CD4-positive, CD25-positive, alpha-beta regulatory T cell (primary cell): ENCODE measurements around the gene PRICKLE2. TPM values are rescaled to one million over a fixed set of nuclear protein-coding genes. Genes with fewer than 3 reads are reported as not detected.

ENCODE experiments used
- ATAC-seq, 2 donors: fragments of 150-1000 bp; cut with Tn5 transposase; one replicate each; pipeline ENCODE4 v1.10.0; 2021; ENCODE audit warnings: low read depth in 2 of 2, moderate number of reproducible peaks in 2 of 2, moderate library complexity in 1 of 2
- DNase-seq, 3 donors: peaks; one replicate each; pipeline versions ENCODE4 v3.0.0 to v3.0.0-alpha.2; 2012 to 2022; ENCODE audit warnings: mixed read lengths in 1 of 3
- H3K27ac ChIP-seq: one replicate; pipeline ENCODE4 v1.7.0; 2013; ENCODE audit warnings: mild to moderate bottlenecking, low read length; ENCODE audit not compliant: insufficient read depth, poor library complexity, severe bottlenecking
- H3K27me3 ChIP-seq: one replicate; pipeline ENCODE4 v1.7.0; 2013; ENCODE audit warnings: low read length; ENCODE audit not compliant: control insufficient read depth, insufficient read depth
- H3K36me3 ChIP-seq: one replicate; pipeline ENCODE4 v1.7.0; 2013; ENCODE audit warnings: mild to moderate bottlenecking, low read length, moderate library complexity; ENCODE audit not compliant: control insufficient read depth, insufficient read depth
- H3K4me1 ChIP-seq: 2 replicates; pipeline ENCODE4 v1.7.0; 2013; ENCODE audit warnings: mild to moderate bottlenecking, low read length; ENCODE audit not compliant: insufficient read depth, control insufficient read depth, poor library complexity, severe bottlenecking
- H3K4me3 ChIP-seq: one replicate; pipeline ENCODE4 v1.7.0; 2013; ENCODE audit warnings: low read depth, mild to moderate bottlenecking, low read length, moderate library complexity
- H3K9me3 ChIP-seq, 2 experiments: 1 replicate in 1 of 2; 2 replicates in 1 of 2; pipeline ENCODE4 v1.7.0; 2013; ENCODE audit warnings: low read length in 2 of 2, mild to moderate bottlenecking in 1 of 2, moderate library complexity in 1 of 2; ENCODE audit not compliant: control insufficient read depth in 2 of 2
- H3K27ac Mint-ChIP-seq, 3 donors: one replicate each; pipeline ENCODE4 v1.8.0; 2020 to 2022; ENCODE audit warnings: mild to moderate bottlenecking in 3 of 3, mixed read lengths in 3 of 3, moderate library complexity in 2 of 3
- H3K27me3 Mint-ChIP-seq: one replicate; pipeline ENCODE4 v1.8.0; 2022; ENCODE audit warnings: mild to moderate bottlenecking, mixed read lengths
- H3K36me3 Mint-ChIP-seq: one replicate; pipeline ENCODE4 v1.8.0; 2020; ENCODE audit warnings: mixed read lengths
- H3K4me1 Mint-ChIP-seq, 4 donors: one replicate each; pipeline ENCODE4 v1.8.0; 2020 to 2022; ENCODE audit warnings: mixed read lengths in 4 of 4, mild to moderate bottlenecking in 1 of 4
- H3K4me3 Mint-ChIP-seq, 4 donors: one replicate each; pipeline ENCODE4 v1.8.0; 2020 to 2022; ENCODE audit warnings: mild to moderate bottlenecking in 4 of 4, mixed read lengths in 4 of 4, moderate library complexity in 3 of 4
- H3K9me3 Mint-ChIP-seq, 7 donors: one replicate each; pipeline ENCODE4 v1.8.0; 2020 to 2022; ENCODE audit warnings: mixed read lengths in 7 of 7, mild to moderate bottlenecking in 3 of 7, moderate library complexity in 2 of 7
- polyA plus RNA-seq, 4 donors: library from polyadenylated mRNA; unstranded; fragments of 300-500 nt; fragmentation: Illumina TruSeq; gene quantifications; one replicate each; pipeline ENCODE4 v1.2.3, GENCODE V29; 2021
- total RNA-seq: library from RNA; stranded (reverse); gene quantifications from one replicate; pipeline ENCODE4 v1.2.3, GENCODE V29; 2022

The PRICKLE2 gene
- total and polyA plus RNA-seq, 5 donors from 2014 or later, result 0.15 TPM; not detected in 4

DNA sequence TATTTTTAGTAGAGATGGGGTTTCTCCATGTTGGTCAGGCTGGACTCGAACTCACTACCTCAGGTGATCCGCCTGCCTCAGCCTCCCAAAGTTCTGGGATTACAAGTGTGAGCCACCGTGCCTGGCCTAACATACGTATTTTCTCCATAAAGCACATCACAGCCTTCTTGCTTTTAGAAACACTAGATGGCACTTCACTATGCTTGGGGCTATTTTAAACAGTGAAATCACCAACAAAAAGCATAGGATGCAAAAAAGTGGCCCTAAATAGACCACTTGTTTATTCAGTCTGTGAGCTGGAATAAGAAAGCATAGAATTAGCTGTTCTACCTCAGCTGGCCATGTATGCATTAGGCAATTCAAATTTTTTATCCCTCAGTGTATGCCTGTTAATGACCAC, 46.0 kb downstream of the PRICKLE2 start:
- no peaks in the 10 kb centered on the region for H3K27me3 ChIP-seq
- ATAC-seq, result no peak
- H3K36me3 ChIP-seq, result no peaks in the 10 kb centered on the region
- no peaks in the 10 kb centered on the region for H3K9me3 ChIP-seq
- Mint-ChIP-seq H3K27ac (no peak overlapping the region), H3K4me1 (no peaks in the 10 kb centered on the region), H3K36me3 (no peaks in the 10 kb centered on the region), H3K4me3 (no peak overlapping the region), H3K27me3 (peaks cover 5% of the 10 kb centered on the region), H3K9me3 (peaks cover 0 to 7% (median 0%) of the 10 kb centered on the region in 7 donors)
- H3K4me3 ChIP-seq, result no peak overlapping the region
- no peaks in the 10 kb centered on the region for H3K4me1 ChIP-seq
- DNase-seq, result no peak
- H3K27ac ChIP-seq, result no peak overlapping the region

DNA sequence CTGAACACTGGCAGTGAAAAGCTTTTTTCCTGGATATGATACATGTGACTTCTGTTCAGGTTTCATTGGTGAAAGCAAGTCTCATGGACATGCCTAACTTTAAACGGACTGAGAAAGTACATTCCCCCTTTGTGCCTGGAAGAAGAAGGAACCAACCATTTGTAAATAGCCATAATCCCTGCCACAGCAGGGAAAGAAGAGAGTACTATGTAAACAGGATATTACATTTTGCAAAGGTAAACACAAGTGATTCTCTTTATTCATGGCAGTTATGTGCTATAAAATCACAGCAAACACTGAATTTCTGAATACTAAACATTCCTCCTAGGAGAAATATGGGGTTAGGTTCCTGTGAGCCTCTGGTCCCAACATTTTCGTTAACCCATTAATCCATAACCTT, 46.8 kb downstream of the PRICKLE2 start:
- DNase-seq (no peak), ATAC-seq (no peak)
- H3K27me3 ChIP-seq, result no peaks in the 10 kb centered on the region
- Mint-ChIP-seq H3K27me3 (peaks cover 5% of the 10 kb centered on the region), H3K4me3 (no peak overlapping the region), H3K9me3 (peaks cover 0 to 7% (median 1%) of the 10 kb centered on the region in 7 donors), H3K36me3 (no peaks in the 10 kb centered on the region), H3K4me1 (no peaks in the 10 kb centered on the region), H3K27ac (no peak overlapping the region)
- H3K36me3 ChIP-seq, result no peaks in the 10 kb centered on the region
- H3K27ac ChIP-seq, result no peak overlapping the region
- no peaks in the 10 kb centered on the region for H3K4me1 ChIP-seq
- no peaks in the 10 kb centered on the region for H3K9me3 ChIP-seq
- no peak overlapping the region for H3K4me3 ChIP-seq

- H3K27me3 ChIP-seq, result no peaks in the 10 kb centered on the region
- Mint-ChIP-seq H3K4me3 (no peak overlapping the region), H3K36me3 (no peaks in the 10 kb centered on the region), H3K9me3 (peaks cover 0 to 7% (median 1%) of the 10 kb centered on the region in 7 donors), H3K27ac (no peak overlapping the region), H3K27me3 (peaks cover 5% of the 10 kb centered on the region), H3K4me1 (no peaks in the 10 kb centered on the region)
- no peak for DNase-seq
- H3K9me3 ChIP-seq, result no peaks in the 10 kb centered on the region
- H3K4me1 ChIP-seq, result no peaks in the 10 kb centered on the region
- H3K4me3 ChIP-seq, result no peak overlapping the region
- H3K27ac ChIP-seq, result no peak overlapping the region
- no peaks in the 10 kb centered on the region for H3K36me3 ChIP-seq
- ATAC-seq, result no peak
Measured at GRCh38 chr3:64176461-64176996, 48.7 kb downstream of the PRICKLE2 start.

- peaks cover 0 to 7% (median 2%) of the 10 kb centered on the region in 7 donors for H3K9me3 Mint-ChIP-seq
- no peaks in the 10 kb centered on the region for H3K36me3 ChIP-seq
Measured at GRCh38 chr3:64174328-64174727, 50.9 kb downstream of the PRICKLE2 start.

GRCh38 chr3:64173563-64173962, 51.7 kb downstream of the PRICKLE2 start:
- no peaks in the 10 kb centered on the region for H3K36me3 Mint-ChIP-seq
- no peak overlapping the region for H3K4me3 ChIP-seq
- no peaks in the 10 kb centered on the region for H3K27me3 ChIP-seq
- H3K36me3 ChIP-seq, result no peaks in the 10 kb centered on the region
- H3K4me1 Mint-ChIP-seq, result no peaks in the 10 kb centered on the region
- ATAC-seq (no peak), DNase-seq (no peak)
- H3K4me3 Mint-ChIP-seq, result no peak overlapping the region
- no peak overlapping the region for H3K27ac Mint-ChIP-seq
- no peaks in the 10 kb centered on the region for H3K27me3 Mint-ChIP-seq
- no peaks in the 10 kb centered on the region for H3K9me3 ChIP-seq
- no peaks in the 10 kb centered on the region for H3K4me1 ChIP-seq
- peaks cover 0 to 7% (median 2%) of the 10 kb centered on the region in 7 donors for H3K9me3 Mint-ChIP-seq
- no peak overlapping the region for H3K27ac ChIP-seq

More at GRCh38 chr3:64174328-64174727, 50.9 kb downstream of the PRICKLE2 start:
- DNase-seq, result no peak
- no peaks in the 10 kb centered on the region for H3K4me1 ChIP-seq
- Mint-ChIP-seq H3K27ac (no peak overlapping the region), H3K4me3 (no peak overlapping the region), H3K27me3 (peaks cover 5% of the 10 kb centered on the region), H3K4me1 (no peaks in the 10 kb centered on the region), H3K36me3 (no peaks in the 10 kb centered on the region)
- ATAC-seq, result no peak
- no peak overlapping the region for H3K4me3 ChIP-seq
- no peak overlapping the region for H3K27ac ChIP-seq
- no peaks in the 10 kb centered on the region for H3K9me3 ChIP-seq
- no peaks in the 10 kb centered on the region for H3K27me3 ChIP-seq

DNA sequence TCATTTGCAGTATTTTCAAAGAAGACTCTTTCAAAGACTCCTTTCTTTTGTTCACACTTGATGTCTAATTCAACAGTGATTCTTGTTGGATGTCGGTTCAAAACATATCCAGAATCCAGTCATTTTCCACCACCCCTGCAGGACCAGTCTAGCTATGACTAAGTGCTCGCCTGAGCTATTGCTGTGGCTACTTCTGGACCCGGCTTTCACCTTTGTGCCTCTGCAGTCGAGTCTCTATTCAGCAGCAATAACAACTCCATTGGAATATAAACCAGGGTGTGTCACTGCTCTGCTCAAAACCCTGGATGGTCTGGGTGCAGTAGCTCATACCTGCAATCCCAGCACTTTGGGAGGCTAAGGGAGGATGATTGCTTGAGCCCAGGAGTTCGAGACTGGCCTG, 55.0 kb downstream of the PRICKLE2 start:
- no peak for DNase-seq
- no peak for ATAC-seq
- H3K27ac ChIP-seq, result no peak overlapping the region
- no peaks in the 10 kb centered on the region for H3K9me3 ChIP-seq
- no peaks in the 10 kb centered on the region for H3K4me1 ChIP-seq
- peaks cover 0 to 6% (median 0%) of the 10 kb centered on the region in 7 donors for H3K9me3 Mint-ChIP-seq
- no peaks in the 10 kb centered on the region for H3K27me3 Mint-ChIP-seq
- H3K27me3 ChIP-seq, result no peaks in the 10 kb centered on the region
- no peaks in the 10 kb centered on the region for H3K36me3 Mint-ChIP-seq
- no peak overlapping the region for H3K4me3 Mint-ChIP-seq
- no peaks in the 10 kb centered on the region for H3K36me3 ChIP-seq
- H3K27ac Mint-ChIP-seq, result no peak overlapping the region
- no peaks in the 10 kb centered on the region for H3K4me1 Mint-ChIP-seq
- no peak overlapping the region for H3K4me3 ChIP-seq

DNA sequence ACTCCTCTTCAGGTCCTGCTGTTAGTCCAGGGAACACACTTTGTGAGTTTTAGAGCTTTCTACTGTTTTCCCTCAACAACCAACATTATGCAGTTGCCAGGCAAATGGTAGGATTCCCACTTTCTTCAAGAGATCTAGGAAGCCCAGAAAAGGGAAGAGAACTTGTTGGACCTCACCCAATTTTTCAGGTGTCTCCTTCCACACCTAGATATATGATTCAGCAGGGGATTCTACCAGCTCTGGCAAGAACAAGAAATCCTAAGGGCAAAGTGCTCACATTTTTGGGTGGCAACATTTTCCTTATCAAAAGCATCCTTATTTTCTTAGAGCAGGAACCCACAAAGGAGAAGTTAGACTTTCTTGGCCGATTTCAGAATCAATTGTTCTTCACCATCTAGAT, 57.4 kb downstream of the PRICKLE2 start:
- Histone ChIP-seq H3K27ac (no peak overlapping the region), H3K27me3 (no peaks in the 10 kb centered on the region), H3K4me1 (no peaks in the 10 kb centered on the region), H3K4me3 (no peak overlapping the region), H3K36me3 (no peaks in the 10 kb centered on the region), H3K9me3 (no peaks in the 10 kb centered on the region)
- H3K27ac Mint-ChIP-seq, result no peak overlapping the region
- H3K27me3 Mint-ChIP-seq, result no peaks in the 10 kb centered on the region
- no peaks in the 10 kb centered on the region for H3K36me3 Mint-ChIP-seq
- H3K9me3 Mint-ChIP-seq, result peaks cover 0 to 3% (median 0%) of the 10 kb centered on the region in 7 donors
- no peak overlapping the region for H3K4me3 Mint-ChIP-seq
- ATAC-seq, result no peak
- H3K4me1 Mint-ChIP-seq, result no peaks in the 10 kb centered on the region
- DNase-seq, result no peak

DNA sequence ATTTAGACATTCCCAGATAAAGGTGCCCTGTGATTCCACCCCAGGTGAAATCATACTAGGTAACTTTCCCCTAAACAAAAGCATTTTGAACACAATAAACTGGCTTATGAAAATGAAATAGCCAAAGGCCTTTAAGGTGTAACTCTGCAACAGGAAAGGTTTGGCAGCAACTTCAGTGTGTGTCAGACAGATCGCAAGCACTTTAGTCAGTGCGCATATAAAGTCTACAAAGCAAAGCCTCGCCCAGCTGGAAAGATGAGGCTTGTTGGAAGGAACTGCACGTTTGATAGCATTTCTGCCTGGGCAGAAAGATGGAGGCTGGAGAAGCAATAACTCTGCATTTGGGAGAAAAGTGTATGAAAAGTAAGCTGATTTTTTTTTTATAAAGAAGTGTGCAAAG, 57.9 kb downstream of the PRICKLE2 start:
- H3K27ac Mint-ChIP-seq, result no peak overlapping the region
- H3K4me3 Mint-ChIP-seq, result no peak overlapping the region
- no peaks in the 10 kb centered on the region for H3K27me3 Mint-ChIP-seq
- no peak for ATAC-seq
- Histone ChIP-seq H3K36me3 (no peaks in the 10 kb centered on the region), H3K4me1 (no peaks in the 10 kb centered on the region), H3K27ac (no peak overlapping the region), H3K4me3 (no peak overlapping the region), H3K9me3 (no peaks in the 10 kb centered on the region), H3K27me3 (no peaks in the 10 kb centered on the region)
- H3K36me3 Mint-ChIP-seq, result no peaks in the 10 kb centered on the region
- H3K4me1 Mint-ChIP-seq, result no peaks in the 10 kb centered on the region
- H3K9me3 Mint-ChIP-seq, result peaks cover 0 to 3% (median 0%) of the 10 kb centered on the region in 7 donors
- DNase-seq, result no peak
